ENCODE results near the gene ACYP1.

Gene ACYP1

GRCh38 chr14:75067212-75067611 lies 3.4 kb upstream of the ACYP1 start:
- H3K9me3 ChIP-seq (ENCODE audit: insufficient read depth, low read depth, low read length) = no peaks in the 10 kb centered on the region
- peaks cover 5% of the 10 kb centered on the region for H3K4me1 ChIP-seq (ENCODE audit: insufficient read depth, low read length, poor library complexity, severe bottlenecking)
- no peak overlapping the region for H3K4me3 ChIP-seq (ENCODE audit: low read length, poor library complexity, severe bottlenecking)
- no peaks in the 10 kb centered on the region for H3K27me3 ChIP-seq (ENCODE audit: insufficient read depth, low read length, poor library complexity, severe bottlenecking)
- H3K79me2 ChIP-seq (ENCODE audit: insufficient read depth, low read length) = peaks cover 14% of the 10 kb centered on the region
- no peak for TF ChIP-seq CTCF (conservative IDR thresholded peaks at IDR 0.05; ENCODE audit: low read length)
- no peak for TF ChIP-seq EZH2phosphoT487 (IDR thresholded peaks at IDR 0.05; ENCODE audit: borderline replicate concordance)
- no peaks in the 10 kb centered on the region for H3K36me3 ChIP-seq (ENCODE audit: insufficient read depth, low read length)
- no peak overlapping the region for H3K4me2 ChIP-seq (ENCODE audit: low read depth, low read length, poor library complexity, severe bottlenecking)
- no peak overlapping the region for H3K9ac ChIP-seq (ENCODE audit: low read depth, low read length, poor library complexity, severe bottlenecking)
- no peak overlapping the region for H2AFZ ChIP-seq (ENCODE audit: low read length)
- H3K9me2 ChIP-seq (replicated peaks; ENCODE audit: low read depth, low read length) = no peaks in the 10 kb centered on the region
- no peaks in the 10 kb centered on the region for H3F3A ChIP-seq (ENCODE audit: low read depth)
- no peaks in the 10 kb centered on the region for H4K20me1 ChIP-seq (ENCODE audit: insufficient read depth, low read length, poor library complexity, severe bottlenecking)

- Histone ChIP-seq H3K79me2 (ENCODE audit: insufficient read depth, low read length) (peaks cover 16% of the 10 kb centered on the region), H3K36me3 (ENCODE audit: insufficient read depth, low read length) (no peaks in the 10 kb centered on the region), H3K9ac (ENCODE audit: low read depth, low read length, poor library complexity, severe bottlenecking) (no peak overlapping the region), H2AFZ (ENCODE audit: low read length) (no peak overlapping the region), H3K9me3 (ENCODE audit: insufficient read depth, low read depth, low read length) (no peaks in the 10 kb centered on the region), H4K20me1 (ENCODE audit: insufficient read depth, low read length, poor library complexity, severe bottlenecking) (no peaks in the 10 kb centered on the region), H3K4me2 (ENCODE audit: low read depth, low read length, poor library complexity, severe bottlenecking) (no peak overlapping the region), H3F3A (ENCODE audit: low read depth) (no peaks in the 10 kb centered on the region), H3K27me3 (ENCODE audit: insufficient read depth, low read length, poor library complexity, severe bottlenecking) (no peaks in the 10 kb centered on the region), H3K4me3 (ENCODE audit: low read length, poor library complexity, severe bottlenecking) (no peak overlapping the region), H3K9me2 (replicated peaks; ENCODE audit: low read depth, low read length) (no peaks in the 10 kb centered on the region), H3K4me1 (ENCODE audit: insufficient read depth, low read length, poor library complexity, severe bottlenecking) (peaks cover 5% of the 10 kb centered on the region)
- TF ChIP-seq EZH2phosphoT487 (IDR thresholded peaks at IDR 0.05; ENCODE audit: borderline replicate concordance) (no peak), CTCF (conservative IDR thresholded peaks at IDR 0.05; ENCODE audit: low read length) (no peak)
These were observed 2.9 kb upstream of the ACYP1 start for GRCh38 chr14:75066691-75067090.

- peak overlapping the region; percentile 90 for H3K4me2 ChIP-seq (ENCODE audit: low read depth, low read length, poor library complexity, severe bottlenecking)
- no peaks in the 10 kb centered on the region for H3K27me3 ChIP-seq (ENCODE audit: insufficient read depth, low read length, poor library complexity, severe bottlenecking)
- H3K79me2 ChIP-seq (ENCODE audit: insufficient read depth, low read length) = peaks cover 30% of the 10 kb centered on the region
- peak overlapping the region; percentile 95 for H3K4me3 ChIP-seq (ENCODE audit: low read length, poor library complexity, severe bottlenecking)
- peak overlapping the region; percentile 90 for H3K9ac ChIP-seq (ENCODE audit: low read depth, low read length, poor library complexity, severe bottlenecking)
- H3K36me3 ChIP-seq (ENCODE audit: insufficient read depth, low read length) = no peaks in the 10 kb centered on the region
- peak overlapping the region; percentile 94 for H2AFZ ChIP-seq (ENCODE audit: low read length)
- H3K9me3 ChIP-seq (ENCODE audit: insufficient read depth, low read depth, low read length) = no peaks in the 10 kb centered on the region
- no peaks in the 10 kb centered on the region for H3F3A ChIP-seq (ENCODE audit: low read depth)
- peaks cover 9% of the 10 kb centered on the region for H3K4me1 ChIP-seq (ENCODE audit: insufficient read depth, low read length, poor library complexity, severe bottlenecking)
- H3K9me2 ChIP-seq (replicated peaks; ENCODE audit: low read depth, low read length) = no peaks in the 10 kb centered on the region
- H4K20me1 ChIP-seq (ENCODE audit: insufficient read depth, low read length, poor library complexity, severe bottlenecking) = no peaks in the 10 kb centered on the region
- TF ChIP-seq CTCF (conservative IDR thresholded peaks at IDR 0.05; ENCODE audit: low read length) (no peak), EZH2phosphoT487 (IDR thresholded peaks at IDR 0.05; ENCODE audit: borderline replicate concordance) (no peak)
These were observed 362 bp upstream of the ACYP1 start for GRCh38 chr14:75064205-75064567.

Data from Loucy (cell line).